IPS-18a (cell line): ENCODE data around the gene ST3GAL6.

Source experiments
- H3K27ac ChIP-seq: one replicate; pipeline ENCODE4 v1.5.1; 2013; ENCODE audit warnings: low read length
- H3K27me3 ChIP-seq: one replicate; pipeline ENCODE4 v1.6.1; 2013; ENCODE audit warnings: mild to moderate bottlenecking, low read length; ENCODE audit not compliant: control insufficient read depth, insufficient read depth
- H3K36me3 ChIP-seq: one replicate; pipeline ENCODE4 v1.6.1; 2013; ENCODE audit warnings: low read depth, low read length; ENCODE audit not compliant: control insufficient read depth
- H3K4me1 ChIP-seq: one replicate; pipeline ENCODE4 v1.6.1; 2013; ENCODE audit warnings: low read depth, low read length; ENCODE audit not compliant: control insufficient read depth
- H3K4me3 ChIP-seq: one replicate; pipeline ENCODE4 v1.5.1; 2013; ENCODE audit warnings: low read length
- H3K9ac ChIP-seq: one replicate; pipeline ENCODE4 v1.6.1; 2013; ENCODE audit warnings: mild to moderate bottlenecking, low read length, moderate library complexity
- H3K9me3 ChIP-seq: one replicate; pipeline ENCODE4 v1.6.1; 2013; ENCODE audit warnings: low read depth, low read length; ENCODE audit not compliant: control insufficient read depth

Gene ST3GAL6

DNA sequence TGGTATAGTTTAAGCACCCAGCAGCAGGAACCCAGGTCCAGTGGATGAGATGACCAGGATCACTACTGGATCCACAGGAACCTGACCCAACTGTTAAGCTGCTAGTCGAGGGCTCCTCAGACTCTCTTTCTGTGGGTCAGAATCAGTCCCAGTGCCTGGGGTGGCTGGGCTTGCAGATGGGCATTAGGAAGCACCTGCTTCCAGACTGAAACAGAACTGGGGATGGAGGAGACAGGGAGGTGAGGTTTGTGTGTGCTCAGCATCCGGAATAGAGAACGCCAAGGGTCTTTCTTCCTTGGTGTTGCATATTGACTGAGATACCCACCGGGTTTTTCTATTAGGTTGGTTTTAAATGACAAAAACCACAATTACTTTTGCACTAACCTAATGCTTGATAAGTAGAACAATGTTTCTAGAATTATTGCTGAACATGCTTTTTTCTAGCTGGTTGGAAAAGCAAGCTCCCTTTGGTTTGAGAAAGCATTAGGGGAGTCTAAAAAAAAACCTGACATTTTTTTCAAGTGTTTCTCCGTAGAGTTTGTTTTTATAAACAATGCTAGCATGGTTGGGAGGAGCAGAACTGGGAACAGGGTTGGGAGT, 779 bp downstream of the ST3GAL6 start:
- Histone ChIP-seq H3K9me3 (no peaks in the 10 kb centered on the region), H3K27ac (no peak overlapping the region), H3K27me3 (no peaks in the 10 kb centered on the region), H3K9ac (no peak overlapping the region), H3K4me3 (no peak overlapping the region), H3K4me1 (peaks cover 7% of the 10 kb centered on the region), H3K36me3 (no peaks in the 10 kb centered on the region)

DNA sequence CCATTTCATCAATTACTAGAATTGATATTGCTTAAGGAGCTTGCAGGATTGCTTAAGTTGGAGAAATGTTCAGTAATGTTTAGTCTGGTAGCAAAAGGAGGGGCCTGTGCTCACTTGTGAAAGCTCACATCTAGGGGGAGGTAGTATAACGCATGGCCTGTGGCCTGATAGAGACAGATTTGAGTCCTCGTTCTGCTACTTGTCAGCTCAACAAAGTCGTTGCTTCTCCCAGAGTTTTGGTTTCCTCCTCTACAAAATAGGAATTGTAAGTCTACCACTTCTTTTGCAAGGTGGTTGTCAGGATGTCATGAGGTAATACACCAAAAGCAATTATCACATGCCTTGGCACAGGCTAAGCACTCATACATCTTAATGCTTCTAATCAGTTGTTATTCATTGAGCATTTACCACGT, 1.3 kb downstream of the ST3GAL6 start:
- Histone ChIP-seq H3K27me3 (no peaks in the 10 kb centered on the region), H3K9me3 (no peaks in the 10 kb centered on the region), H3K4me3 (no peak overlapping the region), H3K9ac (no peak overlapping the region), H3K4me1 (peaks cover 7% of the 10 kb centered on the region), H3K27ac (no peak overlapping the region), H3K36me3 (no peaks in the 10 kb centered on the region)

DNA sequence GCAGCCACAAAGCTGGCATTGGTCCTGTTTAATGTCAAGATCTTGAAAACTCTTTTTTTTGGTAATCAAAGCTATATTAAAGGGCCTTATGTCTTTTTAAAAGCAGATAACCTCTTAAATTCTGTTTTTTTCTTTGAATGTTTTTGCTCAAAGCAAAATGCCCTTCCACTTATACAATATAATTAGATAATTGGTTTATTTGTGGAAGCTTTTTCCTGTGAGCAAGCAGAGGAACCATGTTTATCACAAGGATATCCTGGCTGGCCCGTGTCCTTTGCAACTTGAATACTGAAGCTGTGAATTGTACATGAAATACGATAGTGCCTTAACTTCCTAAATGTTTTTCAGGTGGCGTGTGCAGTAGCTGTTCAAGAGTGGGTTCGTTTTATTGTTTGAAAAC, 2.6 kb downstream of the ST3GAL6 start:
- Histone ChIP-seq H3K9me3 (no peaks in the 10 kb centered on the region), H3K27ac (no peak overlapping the region), H3K4me3 (no peak overlapping the region), H3K36me3 (no peaks in the 10 kb centered on the region), H3K9ac (no peak overlapping the region), H3K4me1 (peaks cover 7% of the 10 kb centered on the region), H3K27me3 (no peaks in the 10 kb centered on the region)

DNA sequence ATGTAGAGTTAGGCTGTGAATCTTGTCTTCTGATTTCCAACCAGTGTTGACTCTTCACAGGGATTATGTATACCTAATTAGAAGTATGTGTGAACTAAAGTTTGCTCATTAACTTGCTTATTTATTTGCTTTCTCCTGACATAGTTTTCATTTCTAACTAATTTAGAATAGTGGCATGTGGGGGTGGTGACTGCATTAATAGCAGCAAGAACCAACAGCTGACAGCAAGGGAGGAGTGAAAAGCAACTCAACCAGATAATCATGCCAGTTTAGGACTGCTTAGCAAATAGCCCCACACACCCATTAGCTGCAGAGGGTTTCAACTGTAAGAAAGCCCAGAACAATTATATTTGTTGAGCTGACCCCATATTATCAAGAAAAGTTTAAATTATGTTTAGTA, 3.8 kb downstream of the ST3GAL6 start:
- Histone ChIP-seq H3K9me3 (no peaks in the 10 kb centered on the region), H3K4me1 (peaks cover 7% of the 10 kb centered on the region), H3K36me3 (no peaks in the 10 kb centered on the region), H3K27ac (no peak overlapping the region), H3K27me3 (no peaks in the 10 kb centered on the region), H3K9ac (no peak overlapping the region), H3K4me3 (no peak overlapping the region)

DNA sequence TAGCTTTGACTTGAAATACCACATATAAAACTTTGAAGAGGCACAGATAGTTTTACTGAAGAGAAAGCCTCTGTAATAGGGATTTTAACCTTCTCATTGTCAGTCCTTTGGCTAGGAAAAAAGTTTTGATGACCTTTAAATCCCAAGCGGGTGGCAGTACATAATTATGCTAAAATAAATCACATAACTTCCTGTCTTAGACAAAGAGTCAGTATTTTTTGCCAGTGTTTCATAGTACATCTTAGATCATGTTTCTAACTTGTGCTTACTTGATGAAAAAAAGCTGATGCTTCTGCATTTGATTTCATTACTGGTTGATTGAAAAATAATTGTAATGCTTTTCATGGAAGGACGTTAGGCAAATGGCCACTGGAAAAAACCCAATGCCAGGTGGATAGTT, 5.8 kb downstream of the ST3GAL6 start:
- no peak overlapping the region for H3K4me3 ChIP-seq
- H3K27ac ChIP-seq = no peak overlapping the region
- H3K4me1 ChIP-seq = peaks cover 7% of the 10 kb centered on the region
- H3K9ac ChIP-seq = no peak overlapping the region
- no peaks in the 10 kb centered on the region for H3K36me3 ChIP-seq
- H3K9me3 ChIP-seq = no peaks in the 10 kb centered on the region
- H3K27me3 ChIP-seq = no peaks in the 10 kb centered on the region

DNA sequence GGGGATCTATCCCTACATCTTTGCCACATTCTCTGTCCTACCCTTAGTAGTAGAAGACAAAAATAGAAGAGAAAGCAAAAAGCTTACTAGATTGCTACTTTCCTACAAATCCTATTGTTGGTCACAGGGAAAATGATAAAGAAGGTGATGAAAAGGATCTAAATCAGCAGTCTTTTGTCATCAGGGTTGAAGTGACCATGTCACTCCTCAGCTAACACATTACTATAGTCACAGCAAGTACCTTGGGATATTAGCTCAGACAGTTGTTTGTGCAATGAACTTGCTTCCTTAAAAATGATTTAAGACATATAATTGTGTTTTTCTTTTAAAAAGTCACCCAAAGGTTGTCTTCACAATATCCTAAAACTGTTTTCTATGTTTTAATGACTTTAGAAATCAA, 6.3 kb downstream of the ST3GAL6 start:
- Histone ChIP-seq H3K9me3 (no peaks in the 10 kb centered on the region), H3K27me3 (no peaks in the 10 kb centered on the region), H3K9ac (no peak overlapping the region), H3K4me1 (peaks cover 6% of the 10 kb centered on the region), H3K36me3 (no peaks in the 10 kb centered on the region), H3K27ac (no peak overlapping the region), H3K4me3 (no peak overlapping the region)

DNA sequence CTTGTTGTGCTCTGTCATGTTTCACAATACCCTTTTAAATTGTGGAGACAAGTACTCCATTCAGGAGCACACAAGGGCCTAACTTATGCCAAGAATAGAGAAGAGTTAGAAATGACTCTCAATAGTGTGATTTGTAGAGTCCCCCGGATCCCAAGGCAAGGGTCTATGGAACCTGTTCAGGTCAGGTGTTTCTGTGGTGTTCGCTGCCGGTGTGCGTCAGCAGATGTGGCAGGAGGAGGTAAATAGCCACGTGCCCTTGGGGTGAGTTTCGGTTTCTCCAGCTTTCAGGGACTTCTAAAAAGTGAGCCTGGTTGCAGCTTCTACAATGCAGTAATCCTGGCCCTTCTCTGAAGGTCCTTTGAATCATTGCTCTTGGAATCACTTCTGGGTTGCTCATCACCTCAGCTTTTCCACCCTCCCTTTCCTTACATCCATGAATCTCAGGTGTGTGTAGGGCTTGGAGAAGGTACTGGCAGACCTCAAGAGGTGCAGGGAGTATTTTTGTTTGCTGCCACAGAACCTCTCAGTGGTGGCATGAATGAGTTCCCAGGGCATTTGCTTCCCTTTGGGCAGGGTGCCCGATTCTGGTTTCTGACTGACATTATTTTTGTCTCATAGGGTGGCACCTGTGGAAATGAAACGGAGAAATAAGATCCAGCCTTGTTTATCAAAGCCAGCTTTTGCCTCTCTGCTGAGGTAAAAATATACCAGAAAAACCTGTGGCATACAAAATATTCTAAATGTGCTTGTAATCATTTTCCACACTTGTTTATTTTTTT, 7.3 kb downstream of the ST3GAL6 start:
- H3K36me3 ChIP-seq = no peaks in the 10 kb centered on the region
- H3K9ac ChIP-seq = no peak overlapping the region
- H3K4me1 ChIP-seq = no peaks in the 10 kb centered on the region
- H3K27ac ChIP-seq = no peak overlapping the region
- H3K9me3 ChIP-seq = no peaks in the 10 kb centered on the region
- H3K4me3 ChIP-seq = no peak overlapping the region
- H3K27me3 ChIP-seq = no peaks in the 10 kb centered on the region

DNA sequence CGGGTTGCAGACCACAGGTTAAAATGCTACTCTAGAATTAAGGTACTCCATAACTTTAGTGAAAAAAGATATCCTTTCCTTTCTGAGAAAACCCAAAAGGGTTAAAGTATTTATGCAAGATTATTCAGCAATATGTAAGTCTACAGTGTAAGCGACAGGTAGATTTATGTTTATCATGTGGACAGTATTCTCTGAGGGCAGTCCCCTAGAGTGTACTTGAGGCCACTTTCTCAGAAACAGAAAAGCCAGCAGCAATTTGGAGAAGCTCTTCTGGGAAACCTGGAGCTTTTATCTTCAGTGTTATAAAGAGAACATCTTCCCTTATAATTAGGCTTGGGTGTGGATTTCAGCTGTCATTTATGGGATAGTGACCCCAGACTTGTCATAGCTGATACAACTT, 8.9 kb downstream of the ST3GAL6 start:
- H3K9ac ChIP-seq = no peak overlapping the region
- no peaks in the 10 kb centered on the region for H3K9me3 ChIP-seq
- no peaks in the 10 kb centered on the region for H3K27me3 ChIP-seq
- no peaks in the 10 kb centered on the region for H3K36me3 ChIP-seq
- no peak overlapping the region for H3K27ac ChIP-seq
- no peaks in the 10 kb centered on the region for H3K4me1 ChIP-seq
- no peak overlapping the region for H3K4me3 ChIP-seq

DNA sequence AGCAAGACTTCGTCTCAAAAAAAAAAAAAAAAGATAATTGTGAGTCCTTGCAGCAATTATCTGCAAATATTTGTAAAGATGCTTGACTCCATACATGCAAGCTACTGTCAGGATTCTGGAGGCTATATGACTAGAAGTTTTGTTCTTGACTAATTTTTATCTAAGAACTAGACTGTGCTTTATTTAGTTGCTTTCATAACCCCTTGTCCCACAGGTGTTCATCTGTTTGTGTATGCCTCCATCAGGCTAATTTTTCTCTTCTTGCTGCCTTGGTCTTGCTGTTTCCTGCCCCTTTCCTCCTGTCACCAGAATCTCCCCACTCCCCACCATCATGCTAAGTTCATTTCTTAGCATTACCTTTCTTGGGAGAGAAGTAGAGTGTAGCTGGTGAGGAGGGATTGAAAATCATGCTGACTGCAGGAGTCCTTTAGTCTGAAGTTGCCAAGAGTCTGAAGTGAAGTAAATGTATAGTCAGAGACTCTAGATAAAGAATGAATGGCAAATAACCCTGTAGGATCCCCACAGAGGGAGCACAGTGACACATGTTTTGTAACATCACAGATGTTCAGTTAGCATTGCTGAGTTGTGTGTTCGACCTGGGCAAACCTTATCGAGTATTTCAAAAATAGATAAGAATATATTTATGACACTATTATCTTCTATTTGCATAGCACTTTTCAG, 12.5 kb downstream of the ST3GAL6 start:
- H3K4me1 ChIP-seq = no peaks in the 10 kb centered on the region
- no peak overlapping the region for H3K4me3 ChIP-seq
- peaks cover 4% of the 10 kb centered on the region for H3K36me3 ChIP-seq
- H3K27me3 ChIP-seq = no peaks in the 10 kb centered on the region
- no peaks in the 10 kb centered on the region for H3K9me3 ChIP-seq
- H3K9ac ChIP-seq = no peak overlapping the region
- H3K27ac ChIP-seq = no peak overlapping the region

DNA sequence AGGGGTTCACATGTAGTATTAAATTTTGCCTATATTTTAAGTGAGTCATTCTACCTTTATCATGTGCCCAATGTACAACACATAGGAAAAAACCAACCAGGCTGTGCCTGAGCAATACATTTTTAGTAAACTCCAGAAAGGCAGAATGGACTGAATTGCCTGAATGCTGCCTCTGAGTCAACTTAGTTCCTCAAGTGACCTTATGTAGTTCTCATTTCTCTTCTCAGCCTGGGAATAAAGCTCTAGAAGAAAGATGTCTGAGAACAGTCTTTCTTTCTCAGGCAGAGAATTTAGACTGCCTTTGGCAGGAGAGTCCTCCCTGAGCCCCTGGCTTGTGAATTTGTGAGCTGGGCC, 13.0 kb downstream of the ST3GAL6 start:
- Histone ChIP-seq H3K27me3 (no peaks in the 10 kb centered on the region), H3K4me3 (no peak overlapping the region), H3K27ac (no peak overlapping the region), H3K36me3 (peaks cover 4% of the 10 kb centered on the region), H3K4me1 (no peaks in the 10 kb centered on the region), H3K9ac (no peak overlapping the region), H3K9me3 (no peaks in the 10 kb centered on the region)

DNA sequence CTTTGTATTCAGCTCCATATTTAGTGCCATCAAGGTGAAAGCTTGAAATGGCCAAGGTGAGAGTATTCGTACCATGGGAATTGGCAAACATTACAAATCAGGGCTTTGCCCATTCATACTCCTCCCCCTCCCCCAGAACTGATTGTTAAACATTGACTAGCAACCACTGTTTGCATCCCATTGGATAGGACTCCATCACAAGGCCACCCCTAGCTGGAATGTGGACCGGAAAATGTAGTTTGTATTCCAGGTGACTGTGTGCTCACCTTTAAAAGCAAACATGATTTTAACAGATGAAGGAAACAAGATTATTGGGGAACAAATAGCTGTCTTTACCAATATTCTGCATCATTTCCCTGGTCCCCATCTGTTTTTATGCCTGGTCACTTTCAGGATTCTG, 14.1 kb downstream of the ST3GAL6 start:
- Histone ChIP-seq H3K36me3 (peaks cover 4% of the 10 kb centered on the region), H3K4me3 (no peak overlapping the region), H3K4me1 (no peaks in the 10 kb centered on the region), H3K9ac (no peak overlapping the region), H3K9me3 (no peaks in the 10 kb centered on the region), H3K27ac (no peak overlapping the region), H3K27me3 (no peaks in the 10 kb centered on the region)

DNA sequence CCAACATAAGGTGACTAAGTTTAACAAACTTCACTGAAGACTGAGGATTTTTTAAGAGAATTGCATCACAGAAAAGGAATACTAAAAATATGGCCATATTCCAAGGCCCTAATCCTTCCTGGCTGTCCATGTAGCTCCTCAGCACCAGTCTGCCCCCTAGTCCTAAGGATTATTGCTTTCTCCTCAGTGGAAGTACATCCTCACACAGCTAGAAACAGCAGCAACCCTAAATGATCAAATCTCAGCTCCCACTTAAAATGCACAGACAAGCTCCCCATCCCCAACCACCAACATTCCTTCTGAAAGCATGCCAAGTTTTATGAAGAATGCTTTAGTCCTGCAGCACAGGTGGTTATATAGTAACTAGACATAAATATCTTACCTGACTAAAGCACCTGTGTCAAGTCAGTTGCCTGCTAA, 14.7 kb downstream of the ST3GAL6 start:
- no peaks in the 10 kb centered on the region for H3K4me1 ChIP-seq
- no peaks in the 10 kb centered on the region for H3K9me3 ChIP-seq
- H3K9ac ChIP-seq = no peak overlapping the region
- H3K27me3 ChIP-seq = no peaks in the 10 kb centered on the region
- no peak overlapping the region for H3K4me3 ChIP-seq
- peaks cover 4% of the 10 kb centered on the region for H3K36me3 ChIP-seq
- no peak overlapping the region for H3K27ac ChIP-seq
